ENCODE measurements around the gene ALPK3.

ALPK3 gene

DNA sequence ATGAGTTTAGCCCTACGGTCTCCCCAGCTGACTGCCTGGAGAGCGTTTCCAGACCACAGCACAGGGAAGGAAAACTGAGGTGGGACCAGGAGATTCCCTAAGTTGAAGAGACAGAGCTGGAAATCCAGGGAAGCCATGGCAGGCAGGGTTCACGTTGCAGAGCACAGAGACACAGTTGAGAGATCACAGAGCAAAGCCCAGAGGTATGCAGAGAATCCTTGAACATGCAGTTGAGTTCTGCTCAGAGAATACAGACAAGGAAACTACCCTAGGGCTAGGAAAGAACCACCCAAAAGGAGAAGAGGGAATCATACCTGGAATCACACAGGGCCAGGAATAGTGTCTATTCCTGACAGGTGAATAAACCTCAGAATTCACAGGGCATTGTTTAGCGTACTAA, 81.6 kb downstream of the ALPK3 start:
- FAIRE-seq: no peak

DNA sequence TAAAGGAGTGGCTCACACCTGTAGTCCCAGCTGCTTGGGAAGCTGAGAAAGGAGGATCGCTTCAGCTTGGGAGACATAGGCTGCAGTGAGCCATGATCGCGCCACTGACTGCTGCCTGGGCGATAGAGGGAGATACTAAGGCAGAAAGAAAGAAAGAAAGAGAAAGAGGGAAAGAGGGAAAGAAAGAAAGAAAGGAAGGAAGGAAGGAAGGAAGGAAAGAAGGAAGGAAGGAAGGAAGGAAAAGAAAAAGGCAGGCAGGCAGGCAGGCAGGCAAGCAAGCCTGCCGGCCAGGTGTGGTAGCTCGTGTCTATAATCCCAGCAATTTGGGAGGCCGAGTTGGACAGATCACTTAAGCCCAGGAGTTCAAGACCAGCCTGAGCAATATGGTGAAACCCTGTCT, 82.6 kb downstream of the ALPK3 start:
- no peak for FAIRE-seq

DNA sequence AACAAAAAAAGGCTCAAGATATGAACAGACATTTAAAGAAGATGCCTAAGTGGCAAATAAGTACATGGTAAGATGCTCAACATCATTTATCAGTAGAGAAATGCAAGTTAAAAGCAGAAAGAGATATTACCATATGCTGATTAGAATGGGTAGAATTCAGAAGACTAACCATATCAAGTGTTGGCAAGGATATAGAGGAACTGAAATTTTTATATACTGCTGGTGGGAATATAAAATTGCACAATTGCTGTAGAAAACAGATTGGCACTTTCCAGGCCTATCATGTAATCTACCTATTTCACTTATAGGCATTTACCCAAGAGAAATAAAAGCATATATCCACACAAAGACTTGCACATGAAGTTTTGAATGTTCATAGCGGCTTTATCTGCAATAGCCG, 84.4 kb downstream of the ALPK3 start:
- no peak for FAIRE-seq

DNA sequence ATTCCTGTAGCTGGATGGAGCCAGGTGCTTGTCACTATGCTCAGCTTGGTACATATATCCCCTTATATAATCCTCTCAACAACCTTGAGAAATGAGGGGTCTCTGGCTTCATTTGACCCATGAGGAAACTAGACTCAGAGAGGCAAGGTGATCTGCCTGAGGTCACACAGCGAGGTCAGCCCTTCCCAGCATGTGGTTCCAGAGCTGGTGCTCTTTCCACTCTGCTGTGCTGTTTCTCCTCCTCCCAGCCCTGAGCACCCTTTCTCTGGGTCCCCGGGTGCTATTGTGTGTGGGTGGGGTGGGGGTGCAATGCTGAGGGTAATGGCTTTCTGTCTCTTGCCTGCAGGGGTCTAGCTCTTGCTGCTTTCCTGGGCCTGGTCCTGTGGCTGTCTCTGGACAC, 86.6 kb downstream of the ALPK3 start:
- FAIRE-seq: no peak

DNA sequence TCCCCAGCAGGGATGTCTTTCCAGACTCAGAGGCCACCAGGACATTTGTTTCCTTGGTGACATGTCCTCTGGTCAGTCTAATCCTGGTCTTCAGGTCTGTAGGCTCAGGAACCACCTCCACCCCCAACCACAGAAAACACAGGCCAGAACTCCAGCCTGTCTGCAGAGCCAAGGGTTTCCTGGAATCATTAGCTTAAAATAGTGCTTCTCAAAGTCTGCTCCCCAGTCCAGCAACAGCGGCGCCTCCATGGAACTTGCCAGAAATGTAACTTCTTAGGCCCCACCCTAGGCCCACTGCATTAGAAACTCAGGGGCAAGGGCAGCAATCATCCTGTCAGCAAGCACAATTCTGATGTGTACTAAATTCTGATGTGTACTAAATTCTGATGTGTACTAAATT, 87.3 kb downstream of the ALPK3 start:
- FAIRE-seq: no peak

DNA sequence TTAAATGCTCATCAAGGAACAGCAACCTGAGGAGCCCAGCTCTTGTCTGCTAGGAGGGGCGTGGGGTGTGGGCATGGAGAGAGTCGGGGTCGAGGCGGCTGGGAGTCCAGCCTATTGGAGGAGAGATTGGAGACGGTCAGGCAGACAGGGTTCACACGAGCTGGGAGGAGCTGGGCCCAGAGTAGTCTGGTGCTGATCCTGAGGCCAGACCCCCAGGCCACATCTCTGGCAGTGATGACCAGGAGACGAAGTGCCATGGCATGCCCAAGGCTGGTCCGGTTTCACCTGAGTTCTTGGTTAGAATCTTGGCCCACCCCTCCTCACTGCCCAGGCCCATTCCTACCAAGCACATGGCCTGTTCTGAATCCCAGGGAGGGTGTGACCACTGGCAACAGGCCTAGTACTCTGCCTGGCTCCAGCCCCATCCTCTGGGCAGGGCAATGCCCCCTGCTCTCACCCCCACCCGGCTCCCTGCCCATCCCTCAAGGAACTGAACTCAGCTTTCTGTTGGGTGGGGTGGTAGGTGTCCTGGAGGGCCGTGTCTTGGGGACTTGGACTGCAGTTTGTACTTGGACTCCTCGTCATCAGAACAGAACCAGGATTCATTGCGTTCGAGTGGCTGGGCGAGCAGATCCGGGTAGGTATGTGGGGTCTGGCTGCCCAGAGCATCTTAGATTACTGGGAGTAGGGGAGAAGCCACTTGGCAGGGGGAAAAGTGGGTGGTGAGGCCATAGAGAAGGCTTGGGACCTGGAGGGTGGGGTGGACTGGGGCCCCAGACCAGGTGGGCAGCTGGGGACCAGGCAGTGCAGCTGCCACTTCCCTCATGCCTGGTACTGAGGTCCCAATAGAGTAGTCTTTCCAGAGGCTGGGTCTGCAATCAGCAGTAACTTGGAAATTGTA, 88.1 kb downstream of the ALPK3 start:
- FAIRE-seq: no peak

DNA sequence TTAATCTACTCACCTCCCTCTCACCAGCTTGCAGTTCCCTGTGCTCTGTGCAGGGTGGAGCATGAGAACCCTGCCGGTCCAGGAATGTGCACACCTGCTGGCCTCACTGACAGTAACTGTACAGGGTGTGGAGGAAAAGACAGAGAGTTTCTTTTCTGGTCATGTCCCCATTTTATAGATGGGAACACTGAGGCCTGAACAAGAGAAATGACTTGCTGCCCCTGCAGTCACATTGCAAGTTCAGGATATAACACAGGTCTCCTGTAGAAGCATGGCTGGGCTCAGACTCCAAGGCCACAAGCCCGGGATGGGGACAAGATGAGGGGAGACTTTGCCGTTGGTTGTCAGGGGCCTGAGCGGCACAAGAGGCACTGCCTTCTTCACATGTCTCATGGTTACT, 90.6 kb downstream of the ALPK3 start:
- no peak for FAIRE-seq

DNA sequence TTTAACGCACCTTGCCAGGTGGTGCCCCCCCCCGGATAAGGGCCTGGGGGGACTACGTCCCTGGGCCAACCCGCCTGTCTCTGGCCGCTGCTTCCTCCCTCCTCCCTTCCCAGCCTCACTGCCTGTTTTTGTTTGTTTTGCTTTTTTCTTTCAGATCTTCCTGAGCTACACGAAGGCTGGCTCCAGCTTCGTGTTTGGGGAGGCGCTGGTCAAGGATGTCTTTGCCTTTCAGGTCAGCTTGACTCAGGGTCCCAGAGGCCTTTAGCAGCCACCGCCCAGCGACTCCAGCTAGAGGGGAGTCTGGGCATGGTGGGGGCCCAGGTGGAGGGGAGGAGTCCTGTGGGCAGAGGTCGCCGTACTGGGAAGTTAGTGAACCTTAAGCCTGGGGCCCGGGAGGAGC, 91.4 kb downstream of the ALPK3 start:
- no peak for FAIRE-seq

DNA sequence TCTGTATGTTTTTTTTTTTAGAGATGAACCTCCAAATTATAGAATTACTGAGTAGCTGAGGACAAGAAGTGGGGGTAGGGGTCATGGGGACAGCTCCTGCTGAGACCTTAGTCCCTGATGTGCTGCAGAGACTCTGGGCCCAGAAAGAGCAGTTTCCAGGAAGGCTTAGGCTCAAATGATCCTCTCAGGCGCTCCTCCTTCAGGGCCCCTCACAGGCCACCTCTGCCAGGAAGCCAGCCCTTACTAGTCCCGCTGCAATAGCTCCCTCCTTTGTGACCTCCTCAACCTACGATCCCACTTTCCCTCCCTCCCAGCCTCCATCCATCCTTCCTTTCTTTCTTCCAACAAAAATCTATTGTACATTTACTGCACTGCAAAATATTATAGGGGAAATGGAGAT, 91.9 kb downstream of the ALPK3 start:
- no peak for FAIRE-seq

DNA sequence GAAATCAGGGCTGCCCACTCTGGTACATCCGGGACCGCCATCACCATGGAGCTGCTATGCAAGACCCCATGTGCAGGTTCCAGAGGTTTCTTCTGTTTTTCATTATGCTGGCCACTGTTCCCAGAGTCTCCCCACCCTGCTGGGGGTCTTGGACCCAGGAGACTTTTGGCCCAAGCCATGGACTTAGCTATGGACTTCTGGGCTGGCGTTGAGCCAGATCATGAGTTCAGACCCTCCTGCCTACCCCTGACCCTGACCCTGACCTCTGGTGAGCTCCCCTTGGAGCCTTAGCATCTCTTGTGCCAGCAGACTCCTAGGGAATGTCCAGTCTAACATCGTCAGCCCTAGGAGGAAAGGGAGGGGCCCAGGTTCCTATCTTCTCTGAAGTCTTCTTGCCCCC, 92.6 kb downstream of the ALPK3 start:
- FAIRE-seq: no peak

DNA sequence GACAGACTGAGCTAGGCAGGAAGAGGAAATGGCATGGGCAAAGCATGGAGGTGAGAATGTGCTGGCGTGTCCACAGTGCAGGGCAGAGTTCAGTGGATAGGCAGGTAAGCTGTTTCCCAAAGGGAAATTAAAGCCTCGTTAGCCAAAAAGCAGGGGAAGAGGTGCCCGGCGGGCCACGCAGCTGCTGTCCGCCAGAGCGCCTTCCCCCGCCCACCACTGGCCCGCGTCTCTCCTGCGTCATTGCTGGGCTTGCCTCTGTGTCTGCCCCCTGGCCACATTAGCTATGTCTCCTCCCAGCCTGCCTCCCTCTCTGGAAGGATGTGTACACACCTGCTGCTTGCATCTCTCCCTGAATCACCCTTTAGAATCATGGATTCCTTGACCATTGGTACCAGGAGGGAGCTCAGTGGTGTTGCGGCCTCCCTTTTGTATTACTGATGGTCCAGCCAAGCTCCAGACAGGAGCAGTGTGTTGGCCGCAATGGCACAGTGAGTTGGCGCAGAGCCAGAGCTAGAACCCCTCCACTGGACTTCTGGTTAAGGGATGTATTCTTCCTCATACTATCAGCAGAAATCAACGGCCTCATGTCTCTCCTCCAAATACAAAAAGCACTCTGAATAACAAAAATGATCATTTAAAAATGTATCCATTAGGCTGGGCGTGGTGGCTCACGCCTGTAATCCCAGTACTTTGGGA, 93.9 kb downstream of the ALPK3 start:
- FAIRE-seq: no peak

DNA sequence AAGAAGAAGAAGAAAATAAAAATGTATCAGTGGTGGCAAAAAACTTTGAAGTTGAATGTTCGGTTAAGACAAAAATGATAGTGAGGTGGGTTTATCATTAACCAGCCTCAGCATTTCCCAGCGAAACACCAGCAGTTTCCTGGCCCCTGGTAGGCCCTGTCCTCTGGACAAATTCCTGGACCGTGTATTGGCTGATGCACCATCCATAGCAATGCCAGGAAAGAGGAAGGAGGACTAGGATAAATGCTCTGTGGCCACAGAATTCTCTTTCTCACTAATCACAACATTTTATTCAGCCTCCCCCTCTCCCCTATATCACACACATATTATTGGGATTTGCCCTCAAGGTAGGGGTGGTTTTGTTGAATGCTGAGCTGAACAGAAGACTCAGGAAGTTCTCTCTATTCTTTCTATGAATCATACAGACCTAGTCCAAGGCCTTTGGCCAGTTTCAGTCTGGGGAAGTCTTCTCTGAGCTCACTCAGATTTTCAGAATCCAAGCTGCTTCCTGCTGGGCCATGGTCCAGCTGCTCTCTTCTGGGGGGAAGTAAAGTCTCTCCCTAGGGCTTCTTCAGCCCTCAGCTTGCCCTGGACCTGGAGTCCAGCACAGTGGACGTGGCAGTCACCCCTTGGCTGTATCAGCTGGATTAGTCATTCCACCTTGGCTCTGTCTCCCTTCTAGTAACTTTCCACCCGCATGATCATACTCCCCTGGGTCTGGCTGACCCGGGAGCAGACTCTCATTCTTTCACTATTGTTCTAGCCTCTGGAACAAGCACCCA, 94.9 kb downstream of the ALPK3 start:
- no peak for FAIRE-seq

DNA sequence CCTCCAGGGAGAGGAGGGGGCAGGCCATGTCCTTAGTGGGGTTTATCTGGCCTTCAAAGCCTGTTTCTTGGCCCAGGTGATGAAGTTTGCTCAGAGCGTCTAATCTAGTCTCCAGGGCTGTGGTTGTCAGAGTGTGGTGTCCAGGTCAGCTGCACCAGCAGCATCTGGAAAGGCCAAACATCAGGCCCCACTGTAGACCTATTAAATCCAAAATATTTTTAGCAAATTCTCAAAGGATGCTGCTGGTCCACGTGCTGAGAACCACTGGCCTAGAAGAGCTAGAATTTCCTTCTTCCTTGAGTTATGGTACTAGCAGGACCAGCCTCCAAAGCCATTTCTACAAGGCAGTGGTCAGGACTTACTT, 96.2 kb downstream of the ALPK3 start:
- FAIRE-seq: no peak

DNA sequence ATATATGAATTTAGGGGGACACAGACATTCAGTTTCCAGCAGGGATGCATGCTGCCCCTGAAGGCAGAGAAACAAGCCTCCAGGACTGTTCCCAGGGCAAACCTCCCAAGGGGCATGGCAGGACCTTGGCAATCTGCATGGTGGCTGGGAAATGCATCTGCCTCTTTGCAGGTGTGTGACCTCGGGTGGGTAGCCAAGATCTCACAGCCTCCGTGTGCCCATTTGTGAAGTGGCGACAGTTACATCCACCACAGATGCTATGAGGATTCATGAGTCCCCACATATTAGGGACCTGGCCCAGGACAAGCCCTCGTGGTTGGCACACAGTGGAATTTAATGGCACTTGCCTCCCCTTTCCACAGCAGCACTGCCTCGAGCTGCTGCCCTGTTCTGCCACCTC, 97.2 kb downstream of the ALPK3 start:
- FAIRE-seq: no peak

DNA sequence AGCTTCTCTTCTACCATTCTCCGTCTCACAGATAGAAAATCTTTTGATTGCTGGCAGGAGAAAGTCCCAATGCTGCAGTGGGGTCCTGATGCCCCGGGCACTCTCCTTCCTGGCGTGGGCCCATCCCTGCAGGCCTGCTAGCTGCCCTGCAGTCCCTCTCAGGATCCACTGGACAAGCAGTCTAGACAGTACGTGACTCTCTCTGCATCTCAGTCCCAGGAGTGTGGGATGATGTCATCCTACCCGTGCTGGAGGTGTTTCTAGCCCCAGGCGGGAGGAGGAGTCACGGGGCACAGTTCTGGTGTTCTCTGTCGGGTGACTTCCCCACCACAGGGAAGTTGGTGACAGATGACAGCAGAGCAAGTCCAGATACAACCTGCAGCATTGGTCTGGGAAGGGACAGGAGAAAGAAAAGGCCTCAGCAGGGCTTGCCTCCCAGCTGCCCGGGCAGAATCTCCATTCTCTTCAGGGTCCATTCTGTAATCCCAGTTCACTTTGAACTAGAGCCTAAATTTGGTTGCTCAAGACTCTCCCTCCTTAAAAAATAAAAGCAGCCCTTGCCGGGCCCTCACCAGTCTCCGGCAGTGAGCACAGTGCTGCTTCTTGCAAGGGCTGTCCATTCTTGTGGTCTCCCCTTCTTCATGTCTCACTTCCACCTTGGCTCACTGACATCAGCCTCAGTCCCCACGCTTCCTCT, 97.9 kb downstream of the ALPK3 start:
- no peak for FAIRE-seq

DNA sequence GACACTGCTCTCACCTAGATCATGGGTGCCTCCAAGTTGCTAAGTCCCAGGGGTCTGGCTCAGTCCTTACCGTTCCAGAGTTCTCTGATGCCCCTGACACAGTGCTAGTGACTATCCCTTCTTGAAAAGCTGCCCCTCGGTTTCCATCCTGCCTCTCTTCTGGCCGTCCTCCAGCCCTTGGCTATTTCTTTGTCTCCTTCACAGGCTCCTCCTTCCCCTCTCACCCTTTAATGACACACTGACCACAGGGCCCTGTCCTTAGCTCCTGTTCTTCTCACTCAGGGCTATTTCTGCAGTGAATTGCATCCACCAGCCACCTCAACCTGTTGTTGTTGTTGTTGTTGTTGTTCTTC, 98.4 kb downstream of the ALPK3 start:
- FAIRE-seq: no peak

DNA sequence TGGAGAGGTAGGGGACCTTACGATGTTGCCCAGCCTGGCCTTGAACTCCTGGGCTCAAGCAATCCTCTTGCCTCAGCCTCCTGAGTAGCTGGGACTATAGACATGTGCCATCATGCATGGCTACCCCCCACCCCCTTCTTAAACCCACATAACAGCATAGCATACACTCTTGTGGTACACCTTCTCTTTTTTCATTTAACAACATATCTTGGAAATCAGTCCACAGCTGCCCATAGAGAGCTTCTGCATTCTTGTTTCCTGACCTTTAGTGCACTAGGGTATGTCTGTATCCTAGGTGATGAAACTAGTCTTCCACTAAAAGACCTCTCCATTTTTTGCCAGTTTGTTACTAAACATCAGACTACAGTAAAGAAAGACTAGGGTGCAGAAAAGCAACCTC, 100.3 kb downstream of the ALPK3 start:
- no peak for FAIRE-seq

DNA sequence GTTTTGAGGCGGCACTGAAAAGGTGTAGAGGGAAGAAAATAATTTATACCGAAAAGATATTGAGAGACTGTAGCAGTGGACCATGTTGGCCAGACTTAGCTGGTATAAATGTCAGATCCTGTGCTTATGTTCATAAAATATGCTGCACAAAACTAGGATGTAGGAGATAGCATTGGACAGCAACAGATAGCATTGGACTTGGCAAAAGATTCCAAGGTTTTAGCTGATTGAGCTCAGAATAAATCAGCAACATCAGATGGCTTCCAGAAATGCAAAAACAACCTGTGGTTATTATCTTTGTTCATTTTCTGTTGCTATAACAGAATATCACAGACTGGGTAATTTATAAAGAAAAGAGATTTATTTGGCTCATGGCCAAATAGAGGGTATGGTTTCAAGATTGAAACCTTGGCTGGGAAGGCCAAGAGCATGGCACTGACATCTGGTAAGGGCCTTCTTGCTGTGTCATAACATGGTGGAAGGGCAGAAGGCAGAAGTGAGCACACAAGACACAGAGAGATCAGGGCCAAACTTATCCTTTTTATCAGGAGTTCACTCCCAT, 102.0 kb downstream of the ALPK3 start:
- no peak for FAIRE-seq

DNA sequence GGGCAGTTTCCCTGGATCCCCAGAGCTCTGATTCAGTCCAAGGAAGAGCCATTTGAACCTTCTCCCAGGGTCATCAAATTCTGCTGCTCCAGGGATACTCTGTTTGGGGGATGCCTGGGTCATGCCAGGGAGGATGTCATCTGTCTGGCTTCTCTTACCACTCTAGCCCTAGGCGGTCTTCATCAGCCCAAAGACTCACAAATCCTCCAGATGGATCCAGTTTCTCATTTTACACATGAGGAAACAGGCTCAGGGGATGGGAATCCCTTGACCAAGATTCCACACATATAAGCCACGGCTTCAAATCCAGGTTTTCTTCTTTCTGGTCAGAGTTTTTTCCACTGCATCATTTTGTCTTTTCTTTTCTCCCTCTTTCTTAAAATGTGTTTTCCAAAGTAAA, 104.0 kb downstream of the ALPK3 start:
- no peak for FAIRE-seq

DNA sequence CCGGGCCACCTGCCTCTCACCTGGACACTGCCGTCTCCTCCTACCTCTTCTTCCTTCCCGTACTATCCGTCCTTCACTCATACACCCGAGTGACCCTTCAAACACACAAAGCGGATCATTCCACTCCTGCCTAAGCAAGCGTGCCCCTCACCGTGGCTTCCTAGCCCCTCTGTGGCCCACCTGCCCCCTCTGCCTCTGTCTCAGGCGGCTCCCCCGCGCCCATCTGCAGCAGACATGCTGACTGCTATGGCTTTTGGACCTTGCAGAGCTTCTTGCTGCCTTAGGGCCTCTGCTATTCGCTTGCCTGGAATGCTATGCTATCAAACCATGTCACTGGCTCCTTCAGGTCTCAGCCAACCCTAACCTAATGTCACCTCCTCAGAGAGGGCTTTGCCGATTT, 105.4 kb downstream of the ALPK3 start:
- no peak for FAIRE-seq
